Activated CD8-positive, alpha-beta memory T cell treated with anti-CD3 and anti-CD28 coated beads for 1 hour (primary cell): ENCODE measurements around the gene HDAC7.

Source experiments
- DNase-seq, 2 donors: peaks; one replicate each; pipeline ENCODE4 v3.0.0-alpha.2; 2020; ENCODE audit warnings: low read depth in 1 of 2; ENCODE audit errors: extremely low read depth in 1 of 2

HDAC7 gene

GRCh38 chr12:47819896-47820630, at the start of gene HDAC7:
Gene HDAC7 (minus strand): TSS chr12:47819903. CDS start chr12:47819785, 118 bp downstream.
- peak in 1 of 2 donors; percentile 62 for DNase-seq

GRCh38 chr12:47868552-47869031, 48.9 kb upstream of the HDAC7 start:
- no peak for DNase-seq

GRCh38 chr12:47868041-47868440, 48.3 kb upstream of the HDAC7 start:
- DNase-seq = no peak

- DNase-seq = no peak
Measured at GRCh38 chr12:47867495-47867941, 47.8 kb upstream of the HDAC7 start.

- DNase-seq = no peak
Measured at GRCh38 chr12:47864646-47865235, 45.0 kb upstream of the HDAC7 start.

GRCh38 chr12:47863985-47864384, 44.3 kb upstream of the HDAC7 start:
- DNase-seq = no peak

- no peak for DNase-seq
Measured at GRCh38 chr12:47863467-47863866, 43.8 kb upstream of the HDAC7 start.

- DNase-seq = no peak
Measured at GRCh38 chr12:47862881-47863280, 43.2 kb upstream of the HDAC7 start.

GRCh38 chr12:47862167-47862750, 42.6 kb upstream of the HDAC7 start:
- no peak for DNase-seq

GRCh38 chr12:47860873-47861272, 41.2 kb upstream of the HDAC7 start:
- DNase-seq = no peak

- DNase-seq = no peak
Measured at GRCh38 chr12:47860279-47860841, 40.7 kb upstream of the HDAC7 start.

GRCh38 chr12:47858511-47859266, 39.0 kb upstream of the HDAC7 start:
- no peak for DNase-seq

- DNase-seq = no peak
Measured at GRCh38 chr12:47856721-47857575, 37.2 kb upstream of the HDAC7 start.

- no peak for DNase-seq
Measured at GRCh38 chr12:47856094-47856493, 36.4 kb upstream of the HDAC7 start.

GRCh38 chr12:47855502-47855901, 35.8 kb upstream of the HDAC7 start:
- DNase-seq = no peak

GRCh38 chr12:47854531-47854930, 34.8 kb upstream of the HDAC7 start:
- no peak for DNase-seq

GRCh38 chr12:47852096-47852571, 32.4 kb upstream of the HDAC7 start:
- no peak for DNase-seq

- DNase-seq = no peak
Measured at GRCh38 chr12:47851303-47851952, 31.7 kb upstream of the HDAC7 start.
